Measurements from ENCODE around the gene PRR7. TPM values are rescaled to one million over a fixed set of nuclear protein-coding genes. Genes with fewer than 3 reads are reported as not detected.

PRR7 gene, protein sequence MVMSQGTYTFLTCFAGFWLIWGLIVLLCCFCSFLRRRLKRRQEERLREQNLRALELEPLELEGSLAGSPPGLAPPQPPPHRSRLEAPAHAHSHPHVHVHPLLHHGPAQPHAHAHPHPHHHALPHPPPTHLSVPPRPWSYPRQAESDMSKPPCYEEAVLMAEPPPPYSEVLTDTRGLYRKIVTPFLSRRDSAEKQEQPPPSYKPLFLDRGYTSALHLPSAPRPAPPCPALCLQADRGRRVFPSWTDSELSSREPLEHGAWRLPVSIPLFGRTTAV
- 6.2 and 10.9 TPM in 2 replicates for total RNA-seq

DNA sequence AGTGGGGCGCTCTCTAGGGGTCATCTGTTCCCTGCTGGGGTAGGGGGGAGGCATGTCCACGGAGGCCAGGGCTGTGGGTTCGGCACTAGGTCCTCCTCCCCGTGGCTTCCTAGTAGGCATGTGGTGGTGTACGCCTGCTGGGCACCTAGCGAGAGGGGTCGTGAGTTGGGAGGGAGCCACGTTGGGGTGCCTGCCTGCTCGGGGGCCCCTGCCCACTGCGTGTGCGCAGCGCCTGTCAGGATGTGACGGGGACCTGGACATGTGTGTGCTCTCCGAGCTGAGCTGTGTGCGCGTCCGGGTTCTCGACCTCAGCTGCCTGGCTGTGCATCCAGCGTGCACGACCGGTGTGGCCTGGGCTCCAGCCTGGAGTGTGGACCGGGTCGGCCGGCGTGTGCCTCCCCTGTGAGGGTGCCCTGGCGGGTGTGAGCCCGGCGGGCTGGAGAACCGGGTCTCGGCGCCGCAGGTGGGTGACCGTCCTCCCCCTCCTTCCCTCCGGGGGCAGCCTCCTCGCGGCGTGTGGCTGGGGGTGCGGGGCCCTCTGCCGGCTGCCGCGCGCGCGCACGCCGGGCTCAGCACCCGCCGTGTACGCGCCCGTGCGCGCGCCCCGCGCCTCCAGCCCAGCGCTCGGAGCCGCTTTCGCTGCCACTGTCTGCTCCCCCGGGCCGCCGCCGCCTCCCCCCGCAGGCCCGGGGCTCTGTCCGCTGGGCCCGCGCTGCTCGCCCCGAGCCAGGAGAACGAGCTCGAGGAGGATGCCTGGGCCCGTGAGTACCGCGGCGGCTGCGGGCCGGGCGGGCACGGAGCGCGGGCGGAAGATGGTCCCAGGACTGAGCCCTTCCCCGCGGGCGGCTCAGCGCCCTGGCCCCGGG is at the start of gene PRR7:
TSS of gene PRR7 (plus strand) at position 615 of the 866 bp plus-strand sequence. CDS start 8,254 bp downstream, outside the sequence.

DNA sequence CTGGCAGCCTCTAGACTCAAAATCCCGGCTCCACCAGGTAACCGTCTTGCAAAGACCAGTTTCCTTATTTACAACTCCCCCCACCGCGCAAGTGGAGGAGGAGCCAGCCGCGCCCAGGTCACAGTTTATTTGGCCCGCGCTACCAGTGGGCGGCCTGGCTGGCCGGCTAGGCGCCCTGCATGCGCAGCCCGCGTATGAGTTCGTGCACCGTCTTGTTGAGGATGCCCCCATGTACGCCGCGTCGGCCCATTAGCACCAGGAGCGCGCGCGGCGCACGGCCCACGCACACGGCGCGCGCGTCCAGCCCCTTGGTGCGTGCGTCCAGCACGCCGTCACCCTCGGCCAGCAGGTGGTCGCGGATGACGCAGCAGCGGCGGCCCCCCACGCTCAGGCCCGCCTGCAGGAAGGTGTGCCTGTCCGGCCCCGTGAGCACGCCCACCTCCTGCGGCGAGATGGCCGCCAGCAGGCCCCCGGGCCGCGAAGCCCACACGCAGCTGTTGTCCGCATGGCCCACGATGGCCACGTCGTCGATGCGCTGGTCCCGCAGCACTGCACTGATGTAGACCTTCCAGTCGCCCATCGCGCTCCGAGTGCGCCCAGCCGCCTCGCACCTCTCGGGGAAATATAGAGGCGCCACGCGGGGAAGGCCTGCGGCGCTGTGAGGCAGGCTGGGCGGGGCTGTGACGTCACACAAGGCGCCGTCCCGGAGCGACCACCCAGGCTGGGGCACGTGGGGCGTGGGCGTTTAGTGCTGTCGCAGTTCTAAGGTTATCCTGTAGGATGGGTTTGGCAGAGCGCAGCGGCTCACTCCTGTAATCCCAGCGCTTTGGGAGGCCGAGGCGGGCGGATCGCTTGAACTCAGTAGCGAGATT is 46.4 kb upstream of the PRR7 start, which contains the start of gene PFN3:
TSS of gene PFN3 (minus strand) at position 665 of the 872 bp plus-strand sequence. CDS start at position 580, 85 bp downstream.

DNA sequence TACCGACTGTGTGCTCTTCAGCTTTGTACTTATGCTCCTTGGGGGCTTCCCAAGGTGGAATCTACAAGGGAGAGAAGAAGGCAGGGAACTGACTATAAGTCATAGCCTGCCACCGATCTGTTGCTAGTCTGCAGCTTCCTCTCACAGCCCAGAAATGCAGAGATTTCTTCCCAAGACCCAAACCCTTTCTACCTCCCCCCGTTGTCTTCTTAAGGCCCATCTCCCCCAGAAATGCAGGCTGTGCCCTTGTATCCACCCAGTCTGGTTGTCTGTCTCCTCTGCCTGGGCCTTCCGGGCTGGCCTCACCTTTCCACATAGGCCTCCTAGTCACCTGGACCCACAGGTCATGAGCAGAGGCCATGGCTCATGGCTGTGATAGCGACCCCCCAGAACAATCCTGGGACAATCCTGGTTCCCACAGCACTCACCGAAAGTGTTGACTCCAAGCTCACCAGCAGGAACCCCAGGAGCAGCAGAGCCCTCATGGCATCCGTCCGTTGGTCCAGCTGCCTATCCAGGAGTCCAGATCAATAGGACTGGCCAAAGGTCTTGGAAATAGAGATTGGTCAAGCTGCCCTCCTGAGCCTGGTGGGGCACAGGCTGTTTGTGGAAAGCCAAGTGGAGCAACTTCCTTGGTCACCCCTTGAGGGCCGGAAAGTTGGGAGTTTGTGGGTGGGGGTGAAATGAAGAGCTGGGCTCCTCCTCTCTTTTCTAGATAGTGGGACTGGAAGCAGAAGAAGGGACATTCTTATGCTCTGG is 37.4 kb upstream of the PRR7 start, which contains the start of gene F12:
TSS of gene F12 (minus strand) at position 522 of the 759 bp plus-strand sequence. CDS start at position 485, 37 bp downstream.

DNA sequence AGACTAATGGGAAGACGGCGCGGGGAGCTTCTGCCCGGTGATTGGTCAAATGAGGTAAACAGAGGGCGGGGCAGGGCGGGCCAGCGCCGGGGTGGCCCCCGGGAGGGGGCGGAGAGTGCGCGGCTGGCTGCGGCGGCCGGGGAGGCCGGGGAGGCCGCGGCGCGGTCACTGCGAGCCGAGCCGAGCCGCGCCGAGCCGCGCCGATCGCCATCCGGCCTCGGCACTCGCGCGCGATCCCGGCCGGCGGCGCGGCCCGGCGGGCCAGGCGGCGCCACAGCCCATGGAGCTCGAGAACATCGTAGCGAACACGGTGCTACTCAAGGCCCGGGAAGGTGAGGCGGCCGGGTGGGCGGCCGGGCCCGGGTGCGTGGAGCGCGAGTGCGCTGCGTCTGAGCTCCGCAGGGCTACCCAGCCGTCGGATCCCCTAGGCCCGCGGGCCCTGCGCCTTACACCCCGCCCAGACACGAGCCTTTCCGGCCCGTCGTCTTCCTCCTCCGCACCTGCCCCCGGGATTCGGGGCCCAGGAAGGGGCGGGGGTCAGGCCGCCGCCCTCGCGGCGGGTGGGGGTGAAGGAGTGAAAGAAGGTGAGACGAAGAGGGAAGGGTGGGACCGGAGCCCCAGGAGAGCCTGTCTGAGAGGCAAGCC is 19.9 kb upstream of the PRR7 start, which contains the start of gene GRK6:
TSS of gene GRK6 (plus strand) at position 111 of the 645 bp plus-strand sequence. CDS start at position 281, 170 bp downstream.

DNA sequence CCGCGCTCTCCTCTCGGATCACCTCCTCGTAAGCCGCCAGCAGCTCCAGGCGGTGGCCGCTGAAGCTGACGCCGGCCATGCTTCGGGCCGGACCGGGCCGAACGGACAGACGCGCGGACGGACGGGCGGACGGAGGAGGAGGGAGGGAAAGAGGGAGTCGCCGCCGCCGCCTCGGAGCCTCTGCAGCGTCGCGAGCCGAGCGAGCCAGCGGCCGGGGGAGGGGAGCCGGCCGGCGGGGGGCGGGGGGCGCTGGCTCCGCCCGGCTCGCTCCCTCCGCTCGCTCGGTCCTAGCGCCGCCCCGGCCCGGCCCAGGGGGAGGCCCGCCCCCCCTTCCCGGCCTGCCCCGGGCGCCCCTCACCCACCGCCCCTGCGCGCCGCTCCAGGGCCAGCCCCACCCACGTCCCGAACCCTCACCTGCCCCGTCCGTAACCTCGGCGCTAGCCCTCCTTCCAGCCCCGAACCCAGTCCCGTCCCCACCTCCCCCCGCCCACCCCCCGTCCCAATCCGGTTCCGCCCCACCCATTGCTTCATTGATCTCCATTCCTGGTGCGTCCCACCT is 26.9 kb downstream of the PRR7 start, which contains the start of gene DBN1:
TSS of gene DBN1 (minus strand) at position 192 of the 559 bp plus-strand sequence. CDS start at position 79, 113 bp downstream.

DNA sequence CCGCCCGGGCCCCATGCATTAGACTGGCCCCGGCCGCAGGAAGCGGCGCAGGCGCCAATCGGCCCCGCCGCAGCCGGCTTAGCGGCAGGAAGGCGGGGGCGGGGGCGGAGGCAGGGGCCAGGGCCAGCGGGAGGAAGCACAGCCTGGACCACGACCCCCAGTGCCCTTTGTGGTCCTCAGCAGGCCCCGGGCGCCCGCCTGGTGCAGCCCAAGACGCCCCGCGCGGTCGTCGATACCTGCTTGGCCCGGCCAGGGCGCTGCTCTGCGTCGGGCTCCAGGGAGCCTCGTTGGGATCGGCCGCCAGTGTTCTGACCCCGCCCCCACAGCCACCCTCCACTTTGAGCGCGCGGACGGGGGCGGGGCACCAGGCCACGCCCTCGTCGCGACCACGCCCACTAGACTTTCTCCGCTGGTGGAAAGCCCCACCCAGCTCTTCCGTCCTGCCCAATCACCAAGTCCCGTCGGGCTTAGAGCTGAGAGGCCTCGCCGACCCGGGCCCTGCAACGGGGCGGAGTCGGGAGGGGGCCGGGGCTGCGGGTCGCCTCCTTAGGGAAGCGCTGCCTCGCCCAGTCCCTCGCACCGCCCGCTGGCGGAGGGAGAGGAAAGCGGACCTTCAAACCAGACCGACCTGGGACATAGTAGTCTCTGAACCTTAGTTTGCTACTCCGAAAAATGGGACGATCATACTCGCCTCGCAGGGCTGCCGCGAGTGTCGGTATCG is 50.8 kb downstream of the PRR7 start, which contains the start of gene PDLIM7:
TSS of gene PDLIM7 (minus strand) at position 313 of the 721 bp plus-strand sequence. CDS start 1,092 bp downstream, outside the sequence.

Other genes starting within 250 kb of the PRR7 start
- gene RAB24, start 143.1 kb upstream of the PRR7 start, total RNA-seq = 18.3 and 24.9 TPM in 2 replicates
- 68.5 and 167 TPM in 2 replicates for gene PRELID1, start 143.0 kb upstream of the PRR7 start, total RNA-seq
- gene MXD3, start 134.9 kb upstream of the PRR7 start, total RNA-seq = 3.7 and 15.7 TPM in 2 replicates
- 342 and 514 TPM in 2 replicates for gene LMAN2, start 95.1 kb upstream of the PRR7 start, total RNA-seq
- gene RGS14, start 88.9 kb upstream of the PRR7 start, total RNA-seq = 3.6 and 9.3 TPM in 2 replicates
- not detected in 2 replicates for gene SLC34A1, start 62.4 kb upstream of the PRR7 start, total RNA-seq
- not detected in 2 replicates for gene PFN3, start 46.2 kb upstream of the PRR7 start, total RNA-seq
- 0.58 TPM in 1 of 2 replicates, not detected in the other for gene F12, start 37.2 kb upstream of the PRR7 start, total RNA-seq
- gene GRK6, start 20.1 kb upstream of the PRR7 start, total RNA-seq = 12.7 and 32.4 TPM in 2 replicates
- gene DBN1, start 26.8 kb downstream of the PRR7 start, total RNA-seq = 77.2 and 139 TPM in 2 replicates
- 83.7 and 101 TPM in 2 replicates for gene PDLIM7, start 50.8 kb downstream of the PRR7 start, total RNA-seq
- 3.3 and 6.8 TPM in 2 replicates for gene DOK3, start 63.0 kb downstream of the PRR7 start, total RNA-seq
- gene DDX41, start 70.1 kb downstream of the PRR7 start, total RNA-seq = 124 and 144 TPM in 2 replicates
- 9.8 and 34.1 TPM in 2 replicates for gene FAM193B, start 107.7 kb downstream of the PRR7 start, total RNA-seq
- gene TMED9, start 145.4 kb downstream of the PRR7 start, total RNA-seq = 223 and 242 TPM in 2 replicates
- gene B4GALT7, start 153.3 kb downstream of the PRR7 start, total RNA-seq = 40.5 and 53.0 TPM in 2 replicates